Endothelial cell (in vitro differentiated cells): ENCODE measurements around the gene KRTAP4-11. TPM values are rescaled to one million over a fixed set of nuclear protein-coding genes. Genes with fewer than 3 reads are reported as not detected.
"Not testable (repeated sequence)": the region's sequence is repeated elsewhere in the genome, so short reads cannot be mapped to it uniquely, and the experiment has no call there.

Experiments
- DNase-seq: peaks from one replicate; pipeline ENCODE4 v3.0.0; 2021; ENCODE audit warnings: low spot score
- H3K27ac Mint-ChIP-seq: one replicate; pipeline ENCODE4 v1.8.0; 2021; ENCODE audit warnings: mixed read lengths, inconsistent platforms; ENCODE audit not compliant: unreplicated experiment
- H3K27me3 Mint-ChIP-seq: one replicate; pipeline ENCODE4 v1.8.0; 2021; ENCODE audit warnings: mild to moderate bottlenecking, moderate library complexity, mixed read lengths, inconsistent platforms; ENCODE audit not compliant: unreplicated experiment
- H3K36me3 Mint-ChIP-seq: one replicate; pipeline ENCODE4 v1.8.0; 2021; ENCODE audit warnings: mild to moderate bottlenecking, low read depth, mixed read lengths, inconsistent platforms; ENCODE audit not compliant: unreplicated experiment
- H3K4me1 Mint-ChIP-seq: one replicate; pipeline ENCODE4 v1.8.0; 2021; ENCODE audit warnings: mild to moderate bottlenecking, mixed read lengths, inconsistent platforms; ENCODE audit not compliant: unreplicated experiment
- H3K4me3 Mint-ChIP-seq: one replicate; pipeline ENCODE4 v1.8.0; 2021; ENCODE audit warnings: mild to moderate bottlenecking, mixed read lengths, inconsistent platforms; ENCODE audit not compliant: unreplicated experiment
- H3K9me3 Mint-ChIP-seq: one replicate; pipeline ENCODE4 v1.8.0; 2021; ENCODE audit warnings: mixed read lengths, inconsistent platforms; ENCODE audit not compliant: unreplicated experiment
- CTCF ChIP-seq: fragments of 200-600 bp; sonication (generic); IDR thresholded peaks from one replicate; pipeline ENCODE4 v1.5.0; 2021; ENCODE audit warnings: antibody characterized with exemption; ENCODE audit not compliant: unreplicated experiment
- long read RNA-seq: library from polyadenylated mRNA; unstranded; transcript quantifications from one replicate; pipeline ENCODE4 v2.0.0, GENCODE V29; 2020; ENCODE audit not compliant: unreplicated experiment
- total RNA-seq: library from RNA; stranded (reverse); fragmentation: NEBNext Ultra II Directional; extraction: Animal tissue kit (Norgen Biotek cat#: 25700); gene quantifications from one replicate; pipeline ENCODE4 v1.2.1, GENCODE V29; 2021; ENCODE audit not compliant: unreplicated experiment

KRTAP4-11 gene
- total RNA-seq, result not detected
- long read RNA-seq, result 0 reads

GRCh38 chr17:41117846-41118386 lies at the start of gene KRTAP4-11:
Gene KRTAP4-11 (minus strand): TSS chr17:41118373. CDS start chr17:41118315, 58 bp downstream.
- not testable (repeated sequence) for H3K27ac Mint-ChIP-seq, H3K4me1 Mint-ChIP-seq, H3K4me3 Mint-ChIP-seq, H3K9me3 Mint-ChIP-seq, H3K36me3 Mint-ChIP-seq, DNase-seq, H3K27me3 Mint-ChIP-seq

- DNase-seq, result no peak
- Mint-ChIP-seq H3K9me3 (no peaks in the 10 kb centered on the region), H3K4me3 (no peak overlapping the region), H3K27me3 (no peaks in the 10 kb centered on the region), H3K27ac (no peak overlapping the region), H3K36me3 (no peaks in the 10 kb centered on the region), H3K4me1 (no peaks in the 10 kb centered on the region)
- TF ChIP-seq CTCF, result no peak
These were observed 49.4 kb upstream of the KRTAP4-11 start for GRCh38 chr17:41167561-41167960.

GRCh38 chr17:41163828-41164227 lies 45.7 kb upstream of the KRTAP4-11 start:
- no peak for TF ChIP-seq CTCF
- Mint-ChIP-seq H3K27ac (no peak overlapping the region), H3K4me3 (no peak overlapping the region), H3K4me1 (no peaks in the 10 kb centered on the region), H3K36me3 (no peaks in the 10 kb centered on the region), H3K27me3 (no peaks in the 10 kb centered on the region), H3K9me3 (no peaks in the 10 kb centered on the region)
- DNase-seq, result no peak

GRCh38 chr17:41160648-41161047 lies 42.5 kb upstream of the KRTAP4-11 start, which contains the start of gene KRTAP4-4:
Gene KRTAP4-4 (minus strand): TSS chr17:41160748. CDS start chr17:41160691, 57 bp downstream.
- no peak for TF ChIP-seq CTCF
- Mint-ChIP-seq H3K4me1 (no peaks in the 10 kb centered on the region), H3K36me3 (no peaks in the 10 kb centered on the region), H3K9me3 (no peaks in the 10 kb centered on the region), H3K4me3 (no peak within 1 kb of the TSS), H3K27me3 (no peaks in the 10 kb centered on the region), H3K27ac (no peak within 1 kb of the TSS)
- DNase-seq, result no peak

GRCh38 chr17:41160190-41160589 lies 42.0 kb upstream of the KRTAP4-11 start:
- H3K4me3 Mint-ChIP-seq, H3K4me1 Mint-ChIP-seq, DNase-seq, H3K9me3 Mint-ChIP-seq, H3K27me3 Mint-ChIP-seq, H3K36me3 Mint-ChIP-seq, H3K27ac Mint-ChIP-seq: not testable (repeated sequence)

GRCh38 chr17:41153856-41154255 lies 35.7 kb upstream of the KRTAP4-11 start:
- H3K27ac Mint-ChIP-seq, result no peak overlapping the region

More at GRCh38 chr17:41153856-41154255, 35.7 kb upstream of the KRTAP4-11 start:
- Mint-ChIP-seq H3K36me3 (no peaks in the 10 kb centered on the region), H3K4me1 (no peaks in the 10 kb centered on the region), H3K4me3 (no peak overlapping the region), H3K9me3 (no peaks in the 10 kb centered on the region), H3K27me3 (no peaks in the 10 kb centered on the region)
- no peak for TF ChIP-seq CTCF
- no peak for DNase-seq
